HG03342 (cell line): ENCODE results near the gene BCAS1.

Experiments used
- ATAC-seq: cut with Tn5 transposase; IDR thresholded peaks from one replicate; pipeline ENCODE4 v1.9.1; 2021; ENCODE audit warnings: mild to moderate bottlenecking, moderate library complexity; ENCODE audit not compliant: unreplicated experiment

BCAS1 gene

GRCh38 chr20:54078296-54078984 lies 8.0 kb upstream of the BCAS1 start:
- peak; percentile 50 for ATAC-seq

DNA sequence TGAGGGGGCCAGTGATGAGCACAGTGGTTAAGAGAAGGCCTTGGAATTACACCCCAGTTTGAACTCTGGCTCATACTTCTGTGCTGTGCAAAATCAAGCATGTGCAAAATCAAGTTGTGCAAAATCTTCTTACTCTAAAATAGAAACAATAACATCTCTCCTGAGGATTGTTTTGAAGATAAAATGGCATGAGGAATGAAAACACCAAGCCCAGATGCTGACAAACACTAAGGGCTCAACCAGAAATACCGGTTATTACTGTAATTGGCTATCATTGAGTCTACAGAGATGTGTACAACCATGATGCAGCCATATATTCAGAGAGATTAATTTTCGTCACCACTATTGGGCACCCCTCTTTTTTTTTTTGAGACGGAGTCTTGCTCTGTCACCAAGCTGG lies 5.9 kb upstream of the BCAS1 start:
- no peak for ATAC-seq

DNA sequence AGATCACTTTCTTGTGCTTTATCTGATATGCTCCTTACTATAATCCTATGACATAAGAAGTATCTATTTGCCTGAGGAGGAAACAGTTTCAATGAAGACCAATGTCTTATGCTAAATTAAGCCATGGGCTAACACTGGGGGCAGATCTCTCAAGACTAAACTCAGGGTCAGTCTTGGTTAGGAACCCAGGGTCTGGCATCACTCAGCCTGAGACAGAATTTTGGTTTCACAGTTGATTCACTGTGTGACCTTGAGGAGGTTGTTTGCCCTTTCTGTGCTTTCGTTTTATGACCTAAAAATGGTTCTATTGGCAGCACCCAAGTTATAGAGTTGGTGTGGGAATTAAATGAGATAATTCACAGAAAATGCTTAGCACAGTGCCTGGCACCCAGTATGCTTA lies 4.9 kb upstream of the BCAS1 start:
- no peak for ATAC-seq

- ATAC-seq: no peak
Measured at GRCh38 chr20:54074511-54074910, 4.1 kb upstream of the BCAS1 start.

GRCh38 chr20:54073288-54073687 lies 2.9 kb upstream of the BCAS1 start:
- ATAC-seq: no peak

DNA sequence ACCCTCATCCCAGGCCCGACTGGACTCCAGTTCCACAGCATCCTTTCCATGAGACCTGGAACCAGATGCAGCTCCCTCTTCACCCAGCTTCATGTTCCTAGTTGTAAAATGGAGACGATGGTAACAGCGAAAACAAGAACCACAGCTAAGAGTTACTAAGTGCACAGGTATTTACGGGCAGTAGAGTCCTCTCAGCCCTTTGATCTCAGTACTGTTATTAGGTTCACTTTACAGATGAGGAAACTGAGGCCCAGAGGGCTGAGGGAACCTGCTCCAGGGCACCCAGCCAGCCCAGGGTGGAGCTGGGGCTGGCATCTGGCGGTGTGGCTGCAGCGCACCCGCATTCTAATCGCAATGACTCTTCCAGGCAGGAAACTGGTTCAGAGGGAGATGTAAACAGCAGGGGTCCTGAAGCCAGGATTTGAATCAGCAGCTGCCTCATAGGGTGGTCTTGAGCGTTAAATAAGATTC lies 858 bp downstream of the BCAS1 start:
- ATAC-seq: no peak

DNA sequence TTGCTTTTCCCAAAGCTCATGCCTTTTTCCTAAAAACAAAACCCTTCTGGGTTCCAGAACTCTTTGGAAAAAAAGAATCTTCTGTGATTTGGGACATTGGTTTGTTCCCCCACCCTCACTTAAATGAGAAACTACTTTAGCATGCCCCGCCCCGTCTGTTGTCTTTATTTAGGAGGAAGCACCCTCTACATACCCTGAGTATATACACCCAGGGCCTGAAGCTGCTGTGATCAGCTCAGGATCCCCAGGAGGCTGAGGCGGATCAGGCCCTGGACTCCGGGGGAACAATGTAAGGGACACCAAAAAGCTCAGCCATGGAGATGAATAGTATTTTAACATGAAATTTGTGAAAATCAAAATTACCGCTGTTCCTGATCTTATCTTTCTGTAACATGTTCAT lies 1.4 kb downstream of the BCAS1 start:
- ATAC-seq: no peak

DNA sequence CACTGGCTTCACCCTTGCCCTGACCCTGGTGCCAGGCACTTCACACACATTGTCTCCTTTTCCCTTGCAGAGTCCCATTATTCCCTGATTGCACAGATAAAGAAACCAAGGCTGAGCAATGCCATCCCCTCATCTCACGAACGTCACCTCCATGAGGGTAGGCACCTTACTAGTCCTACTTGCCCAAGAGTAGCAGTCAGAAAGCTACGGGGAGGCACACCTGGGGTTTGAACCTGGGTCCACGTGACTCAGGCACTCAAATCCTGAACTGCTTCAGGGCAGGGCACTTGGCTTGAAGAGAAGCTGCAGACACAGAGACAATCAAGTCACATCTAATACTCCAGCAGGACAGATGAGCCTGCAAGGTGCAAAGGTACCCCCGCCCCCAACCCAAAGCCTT lies 1.9 kb downstream of the BCAS1 start:
- no peak for ATAC-seq

- ATAC-seq: peak; percentile 57
Measured at GRCh38 chr20:54067606-54068174, 2.7 kb downstream of the BCAS1 start.

GRCh38 chr20:54065601-54066038 lies 4.8 kb downstream of the BCAS1 start:
- no peak for ATAC-seq

- ATAC-seq: no peak
Measured at GRCh38 chr20:54064939-54065338, 5.5 kb downstream of the BCAS1 start.

GRCh38 chr20:54063992-54064676 lies 6.3 kb downstream of the BCAS1 start:
- no peak for ATAC-seq

- no peak for ATAC-seq
Measured at GRCh38 chr20:54063580-54063979, 6.8 kb downstream of the BCAS1 start.

GRCh38 chr20:54062812-54063280 lies 7.5 kb downstream of the BCAS1 start:
- no peak for ATAC-seq

DNA sequence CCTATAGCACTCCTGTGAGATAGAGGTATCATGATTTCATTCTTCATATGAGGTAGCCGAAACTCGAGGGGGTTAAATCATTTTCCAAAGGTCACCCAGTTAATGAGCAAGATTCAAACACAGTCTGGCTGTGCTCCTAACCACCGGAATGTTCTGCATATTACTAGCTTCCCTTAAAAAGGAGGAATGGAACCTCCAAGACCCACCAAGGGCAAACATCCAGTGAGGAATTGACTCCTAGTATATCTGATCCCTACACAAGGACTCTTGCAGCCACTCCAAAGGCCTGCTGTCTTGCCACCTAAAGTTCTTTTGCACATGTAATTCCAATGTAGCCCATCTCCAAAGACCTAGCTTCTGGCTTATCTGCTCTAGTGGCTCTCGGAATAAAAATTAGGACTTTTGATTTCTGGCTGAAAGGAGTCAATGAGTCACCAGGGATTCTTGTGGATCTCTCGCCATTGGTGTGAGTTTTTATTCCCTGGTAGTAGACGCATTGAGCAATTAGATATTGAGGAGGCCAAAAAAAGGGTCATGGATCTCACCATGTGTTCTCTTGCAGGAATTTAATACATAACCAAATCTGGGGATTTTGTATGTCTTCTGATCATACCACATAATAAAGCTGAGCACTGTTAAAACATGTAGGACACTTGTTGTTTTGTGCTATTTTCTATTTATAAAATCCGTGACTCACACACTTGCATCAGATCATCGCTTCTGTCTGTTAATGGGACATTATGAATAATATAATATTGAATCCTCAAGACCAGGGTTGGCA lies 9.1 kb downstream of the BCAS1 start:
- ATAC-seq: no peak

- ATAC-seq: no peak
Measured at GRCh38 chr20:54059691-54060364, 10.6 kb downstream of the BCAS1 start.

- ATAC-seq: peak; percentile 70
Measured at GRCh38 chr20:54058420-54059139, 11.8 kb downstream of the BCAS1 start.

GRCh38 chr20:54056762-54057639 lies 13.4 kb downstream of the BCAS1 start:
- ATAC-seq: no peak

- no peak for ATAC-seq
Measured at GRCh38 chr20:54054516-54054915, 15.9 kb downstream of the BCAS1 start.
